ENCODE results near the gene CPB2.

The CPB2 gene, protein sequence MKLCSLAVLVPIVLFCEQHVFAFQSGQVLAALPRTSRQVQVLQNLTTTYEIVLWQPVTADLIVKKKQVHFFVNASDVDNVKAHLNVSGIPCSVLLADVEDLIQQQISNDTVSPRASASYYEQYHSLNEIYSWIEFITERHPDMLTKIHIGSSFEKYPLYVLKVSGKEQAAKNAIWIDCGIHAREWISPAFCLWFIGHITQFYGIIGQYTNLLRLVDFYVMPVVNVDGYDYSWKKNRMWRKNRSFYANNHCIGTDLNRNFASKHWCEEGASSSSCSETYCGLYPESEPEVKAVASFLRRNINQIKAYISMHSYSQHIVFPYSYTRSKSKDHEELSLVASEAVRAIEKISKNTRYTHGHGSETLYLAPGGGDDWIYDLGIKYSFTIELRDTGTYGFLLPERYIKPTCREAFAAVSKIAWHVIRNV

GRCh38 chr13:46104868-46105267 is at the start of gene CPB2:
Gene CPB2, minus strand, starts transcription at chr13:46105033. Its CDS starts 24 bp downstream, at chr13:46105009.
- TF ChIP-seq, protein P1, sequence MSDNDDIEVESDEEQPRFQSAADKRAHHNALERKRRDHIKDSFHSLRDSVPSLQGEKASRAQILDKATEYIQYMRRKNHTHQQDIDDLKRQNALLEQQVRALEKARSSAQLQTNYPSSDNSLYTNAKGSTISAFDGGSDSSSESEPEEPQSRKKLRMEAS (IDR thresholded peaks at IDR 0.05): no peak
- TF ChIP-seq TAF1 (IDR thresholded peaks at IDR 0.05; ENCODE audit: low read depth): no peak
- no peak for TF ChIP-seq RAD21 (IDR thresholded peaks at IDR 0.05; ENCODE audit: low read depth)
- TF ChIP-seq, protein P2, sequence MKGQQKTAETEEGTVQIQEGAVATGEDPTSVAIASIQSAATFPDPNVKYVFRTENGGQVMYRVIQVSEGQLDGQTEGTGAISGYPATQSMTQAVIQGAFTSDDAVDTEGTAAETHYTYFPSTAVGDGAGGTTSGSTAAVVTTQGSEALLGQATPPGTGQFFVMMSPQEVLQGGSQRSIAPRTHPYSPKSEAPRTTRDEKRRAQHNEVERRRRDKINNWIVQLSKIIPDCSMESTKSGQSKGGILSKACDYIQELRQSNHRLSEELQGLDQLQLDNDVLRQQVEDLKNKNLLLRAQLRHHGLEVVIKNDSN (IDR thresholded peaks at IDR 0.05): no peak
- TF ChIP-seq, protein P3, sequence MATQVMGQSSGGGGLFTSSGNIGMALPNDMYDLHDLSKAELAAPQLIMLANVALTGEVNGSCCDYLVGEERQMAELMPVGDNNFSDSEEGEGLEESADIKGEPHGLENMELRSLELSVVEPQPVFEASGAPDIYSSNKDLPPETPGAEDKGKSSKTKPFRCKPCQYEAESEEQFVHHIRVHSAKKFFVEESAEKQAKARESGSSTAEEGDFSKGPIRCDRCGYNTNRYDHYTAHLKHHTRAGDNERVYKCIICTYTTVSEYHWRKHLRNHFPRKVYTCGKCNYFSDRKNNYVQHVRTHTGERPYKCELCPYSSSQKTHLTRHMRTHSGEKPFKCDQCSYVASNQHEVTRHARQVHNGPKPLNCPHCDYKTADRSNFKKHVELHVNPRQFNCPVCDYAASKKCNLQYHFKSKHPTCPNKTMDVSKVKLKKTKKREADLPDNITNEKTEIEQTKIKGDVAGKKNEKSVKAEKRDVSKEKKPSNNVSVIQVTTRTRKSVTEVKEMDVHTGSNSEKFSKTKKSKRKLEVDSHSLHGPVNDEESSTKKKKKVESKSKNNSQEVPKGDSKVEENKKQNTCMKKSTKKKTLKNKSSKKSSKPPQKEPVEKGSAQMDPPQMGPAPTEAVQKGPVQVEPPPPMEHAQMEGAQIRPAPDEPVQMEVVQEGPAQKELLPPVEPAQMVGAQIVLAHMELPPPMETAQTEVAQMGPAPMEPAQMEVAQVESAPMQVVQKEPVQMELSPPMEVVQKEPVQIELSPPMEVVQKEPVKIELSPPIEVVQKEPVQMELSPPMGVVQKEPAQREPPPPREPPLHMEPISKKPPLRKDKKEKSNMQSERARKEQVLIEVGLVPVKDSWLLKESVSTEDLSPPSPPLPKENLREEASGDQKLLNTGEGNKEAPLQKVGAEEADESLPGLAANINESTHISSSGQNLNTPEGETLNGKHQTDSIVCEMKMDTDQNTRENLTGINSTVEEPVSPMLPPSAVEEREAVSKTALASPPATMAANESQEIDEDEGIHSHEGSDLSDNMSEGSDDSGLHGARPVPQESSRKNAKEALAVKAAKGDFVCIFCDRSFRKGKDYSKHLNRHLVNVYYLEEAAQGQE (IDR thresholded peaks at IDR 0.05; ENCODE audit: low read depth): no peak
- TF ChIP-seq EP300 (IDR thresholded peaks at IDR 0.05; ENCODE audit: borderline replicate concordance): no peak
- TF ChIP-seq TCF12 (IDR thresholded peaks at IDR 0.05; ENCODE audit: low read depth): no peak
- no peak for TF ChIP-seq YY1 (IDR thresholded peaks at IDR 0.05; ENCODE audit: low read depth)
- no peak for TF ChIP-seq NFIC (IDR thresholded peaks at IDR 0.05)
- no peak for TF ChIP-seq CREB1 (IDR thresholded peaks at IDR 0.05; ENCODE audit: low read depth)
- TF ChIP-seq EGR1 (IDR thresholded peaks at IDR 0.05): no peak
- TF ChIP-seq FOXM1 (IDR thresholded peaks at IDR 0.05; ENCODE audit: borderline replicate concordance, low read depth): no peak
- TF ChIP-seq CEBPB (IDR thresholded peaks at IDR 0.05): no peak
- TF ChIP-seq TEAD4 (IDR thresholded peaks at IDR 0.05): no peak
- TF ChIP-seq ZBTB7A (IDR thresholded peaks at IDR 0.05; ENCODE audit: low read depth): no peak

GRCh38 chr13:46154136-46154801 is 49.4 kb upstream of the CPB2 start:
- no peak for TF ChIP-seq CREB1 (IDR thresholded peaks at IDR 0.05; ENCODE audit: low read depth)
- no peak for TF ChIP-seq TEAD4 (IDR thresholded peaks at IDR 0.05)
- no peak for TF ChIP-seq TAF1 (IDR thresholded peaks at IDR 0.05; ENCODE audit: low read depth)
- no peak for TF ChIP-seq RAD21 (IDR thresholded peaks at IDR 0.05; ENCODE audit: low read depth)
- TF ChIP-seq YY1 (IDR thresholded peaks at IDR 0.05; ENCODE audit: low read depth): no peak
- no peak for TF ChIP-seq TCF12 (IDR thresholded peaks at IDR 0.05; ENCODE audit: low read depth)
- TF ChIP-seq FOXM1 (IDR thresholded peaks at IDR 0.05; ENCODE audit: borderline replicate concordance, low read depth): no peak
- no peak for TF ChIP-seq NFIC (IDR thresholded peaks at IDR 0.05)
- TF ChIP-seq, protein P2 (IDR thresholded peaks at IDR 0.05): no peak
- no peak for TF ChIP-seq CEBPB (IDR thresholded peaks at IDR 0.05)
- TF ChIP-seq ZBTB7A (IDR thresholded peaks at IDR 0.05; ENCODE audit: low read depth): no peak
- no peak for TF ChIP-seq EP300 (IDR thresholded peaks at IDR 0.05; ENCODE audit: borderline replicate concordance)
- TF ChIP-seq EGR1 (IDR thresholded peaks at IDR 0.05): no peak
- TF ChIP-seq, protein P3 (IDR thresholded peaks at IDR 0.05; ENCODE audit: low read depth): no peak
- TF ChIP-seq, protein P1 (IDR thresholded peaks at IDR 0.05): no peak

- TF ChIP-seq, protein P1 (IDR thresholded peaks at IDR 0.05): no peak
- TF ChIP-seq, protein P3 (IDR thresholded peaks at IDR 0.05; ENCODE audit: low read depth): no peak
- TF ChIP-seq, protein P2 (IDR thresholded peaks at IDR 0.05): no peak
- TF ChIP-seq EGR1 (IDR thresholded peaks at IDR 0.05) (no peak), TCF12 (IDR thresholded peaks at IDR 0.05; ENCODE audit: low read depth) (no peak), FOXM1 (IDR thresholded peaks at IDR 0.05; ENCODE audit: borderline replicate concordance, low read depth) (no peak), NFIC (IDR thresholded peaks at IDR 0.05) (no peak), TEAD4 (IDR thresholded peaks at IDR 0.05) (no peak), CEBPB (IDR thresholded peaks at IDR 0.05) (no peak), TAF1 (IDR thresholded peaks at IDR 0.05; ENCODE audit: low read depth) (no peak)
These were observed 47.9 kb upstream of the CPB2 start for GRCh38 chr13:46152627-46153328.

Data from Ishikawa (cell line).